Mesenchymal stem cell (in vitro differentiated cells and primary cell): ENCODE data around the gene PRLH.

Experiments used
- DNase-seq: peaks from one replicate; pipeline ENCODE4 v3.0.0-alpha.2; 2013
- H2AFZ ChIP-seq: one replicate; pipeline ENCODE4 v1.6.1; 2013; ENCODE audit warnings: low read depth, mild to moderate bottlenecking, control low read depth, inconsistent platforms, low read length, moderate library complexity
- H2AK5ac ChIP-seq: 2 replicates; pipeline ENCODE4 v1.6.1; 2013; ENCODE audit warnings: low read length, moderate library complexity, mild to moderate bottlenecking, inconsistent platforms; ENCODE audit not compliant: severe bottlenecking
- H2BK120ac ChIP-seq: one replicate; pipeline ENCODE4 v1.6.1; 2013; ENCODE audit warnings: low read depth, mild to moderate bottlenecking, inconsistent platforms, low read length, moderate library complexity
- H2BK12ac ChIP-seq, 2 experiments: one replicate each; pipeline ENCODE4 v1.6.1; 2013; ENCODE audit warnings: inconsistent platforms in 2 of 2, low read length in 2 of 2, mild to moderate bottlenecking in 2 of 2, moderate library complexity in 2 of 2, control low read depth in 1 of 2
- H2BK15ac ChIP-seq: one replicate; pipeline ENCODE4 v1.6.1; 2013; ENCODE audit warnings: mild to moderate bottlenecking, low read depth, inconsistent platforms; ENCODE audit not compliant: poor library complexity, severe bottlenecking
- H2BK5ac ChIP-seq: 2 replicates; pipeline ENCODE4 v1.6.1; 2013; ENCODE audit warnings: low read depth, mild to moderate bottlenecking, low read length, control low read depth, inconsistent platforms; ENCODE audit not compliant: poor library complexity, severe bottlenecking
- H3K14ac ChIP-seq, 2 experiments: one replicate each; pipeline ENCODE4 v1.6.1; 2013; ENCODE audit warnings: inconsistent platforms in 2 of 2, low read length in 2 of 2, control low read depth in 1 of 2, mild to moderate bottlenecking in 1 of 2, moderate library complexity in 1 of 2
- H3K18ac ChIP-seq, 2 experiments: one replicate each; pipeline ENCODE4 v1.6.1; 2013; ENCODE audit warnings: inconsistent platforms in 2 of 2, low read length in 2 of 2, control low read depth in 1 of 2, low read depth in 1 of 2, mild to moderate bottlenecking in 1 of 2
- H3K23ac ChIP-seq, 2 experiments: one replicate each; pipeline ENCODE4 v1.6.1; 2013; ENCODE audit warnings: inconsistent platforms in 2 of 2, low read length in 2 of 2, mild to moderate bottlenecking in 2 of 2, moderate library complexity in 2 of 2, control low read depth in 1 of 2
- H3K27ac ChIP-seq: 2 replicates; pipeline ENCODE4 v1.5.1; 2013; ENCODE audit warnings: mild to moderate bottlenecking, moderate library complexity, low read length, control low read depth, inconsistent platforms; ENCODE audit not compliant: poor library complexity, severe bottlenecking
- H3K27me3 ChIP-seq, 2 experiments: 2 replicates each; pipeline versions ENCODE4 v1.6.1 to v1.7.0; 2013; ENCODE audit warnings: low read length in 2 of 2, mild to moderate bottlenecking in 2 of 2, moderate library complexity in 2 of 2, control low read depth in 1 of 2, inconsistent platforms in 1 of 2; ENCODE audit not compliant: control insufficient read depth in 1 of 2, insufficient read depth in 1 of 2
- H3K36me3 ChIP-seq, 2 experiments: 2 replicates each; pipeline versions ENCODE4 v1.6.1 to v1.7.0; 2013; ENCODE audit warnings: low read length in 2 of 2, control low read depth in 1 of 2, inconsistent platforms in 1 of 2, low read depth in 1 of 2, mild to moderate bottlenecking in 1 of 2; ENCODE audit not compliant: insufficient read depth in 2 of 2, control insufficient read depth in 1 of 2
- H3K4ac ChIP-seq, 2 experiments: one replicate each; pipeline ENCODE4 v1.6.1; 2013; ENCODE audit warnings: inconsistent platforms in 2 of 2, low read length in 2 of 2, mild to moderate bottlenecking in 2 of 2, moderate library complexity in 2 of 2, control low read depth in 1 of 2, low read depth in 1 of 2
- H3K4me1 ChIP-seq: 2 replicates; pipeline ENCODE4 v1.6.1; 2013; ENCODE audit warnings: low read depth, low read length, control low read depth; ENCODE audit not compliant: control insufficient read depth, insufficient read depth
- H3K4me2 ChIP-seq: 2 replicates; pipeline ENCODE4 v1.6.1; 2013; ENCODE audit warnings: low read length, mild to moderate bottlenecking, inconsistent platforms; ENCODE audit not compliant: poor library complexity, severe bottlenecking
- H3K4me3 ChIP-seq, 2 experiments: 2 replicates each; pipeline versions ENCODE4 v1.5.1 to v1.7.0; 2013; ENCODE audit warnings: low read length in 2 of 2, mild to moderate bottlenecking in 2 of 2, control low read depth in 1 of 2, low read depth in 1 of 2; ENCODE audit not compliant: insufficient read depth in 1 of 2
- H3K79me1 ChIP-seq: replicated peaks from 2 replicates; pipeline ENCODE4 v1.6.1; 2013; ENCODE audit warnings: mild to moderate bottlenecking, control low read depth, low read length, inconsistent platforms; ENCODE audit not compliant: poor library complexity, severe bottlenecking
- H3K9ac ChIP-seq: 2 replicates; pipeline ENCODE4 v1.7.0; 2013; ENCODE audit warnings: mild to moderate bottlenecking, low read length, moderate library complexity
- H3K9me3 ChIP-seq: 2 replicates; pipeline ENCODE4 v1.7.0; 2013; ENCODE audit warnings: mild to moderate bottlenecking, low read length; ENCODE audit not compliant: control insufficient read depth
- H4K8ac ChIP-seq: one replicate; pipeline ENCODE4 v1.6.1; 2013; ENCODE audit warnings: inconsistent platforms, mild to moderate bottlenecking, low read length, moderate library complexity
- H4K91ac ChIP-seq: one replicate; pipeline ENCODE4 v1.6.1; 2013; ENCODE audit warnings: mild to moderate bottlenecking, low read length, inconsistent platforms
- WGBS: methylation state at CpG from one replicate; pipeline ENCODE4 v1.1.7; 2013; ENCODE audit warnings: mixed read lengths; 5-methylcytosine and 5-hydroxymethylcytosine counted together

The PRLH gene

DNA sequence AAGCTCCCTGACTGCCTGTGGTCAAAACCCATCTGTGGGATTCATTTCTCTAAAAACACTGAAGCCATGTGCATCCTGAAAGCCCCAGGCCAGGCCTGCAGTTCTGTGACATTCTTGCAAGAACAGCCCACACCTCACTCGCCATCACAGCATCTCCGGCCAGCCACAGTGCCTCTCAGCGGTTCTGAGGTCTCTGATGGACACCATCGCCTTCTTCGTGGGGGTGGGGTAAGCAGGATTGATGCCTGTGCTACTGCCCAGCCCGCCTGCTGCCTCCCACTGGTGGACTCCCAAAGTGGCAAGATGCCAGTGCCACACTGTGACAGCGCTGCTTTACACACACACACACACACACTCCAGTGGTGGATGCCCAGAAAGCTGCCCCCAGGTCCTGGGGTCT is 5.2 kb upstream of the PRLH start:
- H3K4ac ChIP-seq, result no peak overlapping the region
- H2BK5ac ChIP-seq, result no peak overlapping the region
- H3K4me2 ChIP-seq, result no peak overlapping the region
- no peak overlapping the region for H2AFZ ChIP-seq
- H3K14ac ChIP-seq, result no peak overlapping the region
- H3K79me1 ChIP-seq, result no peaks in the 10 kb centered on the region
- H4K8ac ChIP-seq, result no peak overlapping the region
- H3K4me3 ChIP-seq, result no peak overlapping the region
- H4K91ac ChIP-seq, result no peak overlapping the region
- H2BK120ac ChIP-seq, result no peak overlapping the region
- peaks cover 12 to 27% of the 10 kb centered on the region in 2 experiments for H3K27me3 ChIP-seq
- no peak for DNase-seq
- H3K27ac ChIP-seq, result no peak overlapping the region
- H2BK12ac ChIP-seq, result no peak overlapping the region
- peaks cover 1% of the 10 kb centered on the region for H3K9me3 ChIP-seq
- no peak overlapping the region for H3K9ac ChIP-seq
- H3K23ac ChIP-seq, result no peak overlapping the region
- H3K18ac ChIP-seq, result no peak overlapping the region
- H3K36me3 ChIP-seq, result peaks cover under 1 to 20% of the 10 kb centered on the region in 2 experiments
- peaks cover 11% of the 10 kb centered on the region for H3K4me1 ChIP-seq
- H2AK5ac ChIP-seq, result no peak overlapping the region
- H2BK15ac ChIP-seq, result no peak overlapping the region
- 77% methylated on average over 7 of the region's 7 CpGs for WGBS

DNA sequence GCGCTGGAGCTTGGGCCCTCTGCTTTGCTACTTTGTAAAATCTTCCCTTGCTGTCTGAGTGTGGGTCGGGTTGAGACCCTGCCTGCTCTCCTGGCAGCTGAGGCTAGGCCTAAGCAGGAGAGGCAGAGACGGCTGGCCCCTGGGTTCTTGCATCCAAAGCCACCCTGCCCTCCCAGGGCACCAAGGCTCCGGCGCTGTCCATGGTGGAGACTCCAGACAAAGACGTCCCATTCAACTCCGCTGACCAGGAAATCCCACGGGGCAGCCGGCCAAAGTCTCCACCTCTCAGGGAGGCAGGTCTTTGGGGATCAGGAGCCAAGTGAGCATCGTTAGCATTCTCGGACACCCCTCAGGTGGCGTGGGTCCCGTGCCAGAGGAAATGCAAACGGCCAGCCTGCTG is 2.6 kb upstream of the PRLH start:
- no peak overlapping the region for H3K27ac ChIP-seq
- H4K91ac ChIP-seq, result no peak overlapping the region
- no peaks in the 10 kb centered on the region for H3K79me1 ChIP-seq
- no peak overlapping the region for H3K18ac ChIP-seq
- DNase-seq, result peak; percentile 51
- peaks cover 12 to 27% of the 10 kb centered on the region in 2 experiments for H3K27me3 ChIP-seq
- no peak overlapping the region for H3K4me3 ChIP-seq
- H2AK5ac ChIP-seq, result no peak overlapping the region
- H2BK12ac ChIP-seq, result no peak overlapping the region
- no peak overlapping the region for H2BK5ac ChIP-seq
- H2AFZ ChIP-seq, result no peak overlapping the region
- H2BK120ac ChIP-seq, result no peak overlapping the region
- H3K9me3 ChIP-seq, result no peaks in the 10 kb centered on the region
- H3K4me2 ChIP-seq, result no peak overlapping the region
- peaks cover 0 to 4% of the 10 kb centered on the region in 2 experiments for H3K36me3 ChIP-seq
- no peak overlapping the region for H2BK15ac ChIP-seq
- H3K4me1 ChIP-seq, result peaks cover 7% of the 10 kb centered on the region
- no peak overlapping the region for H3K9ac ChIP-seq
- no peak overlapping the region for H3K14ac ChIP-seq
- no peak overlapping the region for H4K8ac ChIP-seq
- 48% methylated on average over 14 of the region's 14 CpGs for WGBS
- H3K4ac ChIP-seq, result no peak overlapping the region
- H3K23ac ChIP-seq, result no peak overlapping the region

DNA sequence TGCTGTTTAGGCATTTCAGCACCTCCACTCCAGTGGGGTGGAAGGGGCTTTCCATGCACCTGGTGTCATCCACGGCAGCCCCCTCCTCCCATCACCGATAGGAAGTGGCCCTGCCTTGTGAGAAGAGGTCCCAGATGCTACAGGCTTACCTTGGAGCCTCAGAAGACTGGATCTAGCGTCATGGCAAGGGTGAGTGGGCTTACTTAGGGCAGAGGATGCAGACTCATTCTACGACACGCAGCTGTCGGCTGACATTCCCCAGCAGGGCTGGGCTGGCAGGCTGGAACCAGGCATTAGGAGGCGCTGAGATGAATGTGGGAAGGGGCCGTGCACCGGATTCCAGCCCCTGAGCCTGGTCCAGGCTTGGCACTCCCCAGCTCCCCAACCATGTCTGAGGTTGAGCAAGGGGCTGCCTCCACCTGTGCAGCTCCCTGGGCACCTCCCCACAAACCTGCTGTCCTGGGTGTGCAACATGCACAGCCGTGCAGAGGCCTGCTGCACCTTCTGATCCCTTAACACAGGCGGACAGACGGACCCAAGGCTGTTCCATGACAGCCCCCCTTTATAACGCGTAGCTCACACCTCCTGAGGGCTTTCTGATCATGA is 1.7 kb upstream of the PRLH start:
- Histone ChIP-seq H3K9ac (no peak overlapping the region), H3K18ac (no peak overlapping the region), H3K27me3 (peaks cover 12 to 27% of the 10 kb centered on the region in 2 experiments), H2AK5ac (no peak overlapping the region), H2BK5ac (no peak overlapping the region), H2AFZ (no peak overlapping the region), H3K4me3 (no peak overlapping the region), H2BK15ac (no peak overlapping the region), H3K36me3 (no peaks in the 10 kb centered on the region), H4K8ac (no peak overlapping the region), H3K4ac (no peak overlapping the region), H3K9me3 (no peaks in the 10 kb centered on the region), H2BK12ac (no peak overlapping the region), H3K27ac (no peak overlapping the region), H2BK120ac (no peak overlapping the region), H3K4me2 (no peak overlapping the region), H4K91ac (no peak overlapping the region), H3K23ac (peak overlapping the region in 1 of 2 experiments; percentile 50), H3K79me1 (no peaks in the 10 kb centered on the region), H3K14ac (no peak overlapping the region), H3K4me1 (no peaks in the 10 kb centered on the region)
- 88% methylated on average over 14 of the region's 14 CpGs for WGBS
- no peak for DNase-seq

DNA sequence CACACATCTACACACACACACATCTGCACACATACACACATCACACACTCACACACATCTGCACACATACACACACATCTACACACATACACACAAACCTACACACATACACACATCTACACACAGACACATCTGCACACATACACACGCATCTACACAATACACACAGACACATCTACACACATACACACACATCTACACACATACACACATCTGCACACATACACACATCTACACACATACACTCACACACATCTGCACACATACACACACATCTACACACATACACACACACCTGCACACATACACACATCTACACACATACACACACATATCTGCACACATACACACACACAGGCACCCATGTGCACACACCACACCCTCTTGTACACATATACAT is 400 bp upstream of the PRLH start:
- WGBS, result 88% methylated on average over 1 of the region's 1 CpG
- Histone ChIP-seq H3K4me2 (no peak overlapping the region), H3K9me3 (no peaks in the 10 kb centered on the region), H2AK5ac (no peak overlapping the region), H3K23ac (no peak overlapping the region), H3K4ac (no peak overlapping the region), H3K4me1 (no peaks in the 10 kb centered on the region), H3K27me3 (peaks cover 12 to 27% of the 10 kb centered on the region in 2 experiments), H2BK15ac (no peak overlapping the region), H3K27ac (no peak overlapping the region), H2AFZ (no peak overlapping the region), H2BK5ac (no peak overlapping the region), H3K18ac (no peak overlapping the region), H2BK12ac (no peak overlapping the region), H3K4me3 (no peak overlapping the region), H3K14ac (peak overlapping the region in 1 of 2 experiments; percentile 3), H3K9ac (no peak overlapping the region), H2BK120ac (no peak overlapping the region), H4K91ac (peak overlapping the region; percentile 19), H3K79me1 (no peaks in the 10 kb centered on the region), H3K36me3 (no peaks in the 10 kb centered on the region), H4K8ac (no peak overlapping the region)
- no peak for DNase-seq
